Measurements from ENCODE around the gene EMC7. TPM values are rescaled to one million over a fixed set of nuclear protein-coding genes. Genes with fewer than 3 reads are reported as not detected.

The EMC7 gene
- total RNA-seq, 2 experiments from 2014 or later, result 63.1 to 65.6 TPM

GRCh38 chr15:34116620-34117019 is 15.0 kb upstream of the EMC7 start:
- no peaks in the 10 kb centered on the region for H3K4me1 Mint-ChIP-seq
- no peak for DNase-seq
- ChIA-PET CTCF (interaction anchor here (1.0 kb wide), 1 partner anchor 9 kb away, joined by 3 read pairs; no protein-coding TSS in a partner anchor), POLR2A (interaction anchor here (0.6 kb wide), 1 partner anchor 364 kb away, joined by 3 read pairs; no protein-coding TSS in a partner anchor)
- peaks cover 14% of the 10 kb centered on the region for H3K27me3 Mint-ChIP-seq
- H3K36me3 Mint-ChIP-seq (ENCODE audit: low read depth), result no peaks in the 10 kb centered on the region
- H3K4me3 Mint-ChIP-seq, result no peak overlapping the region
- no peaks in the 10 kb centered on the region for H3K9me3 Mint-ChIP-seq
- H3K27ac Mint-ChIP-seq, result no peak overlapping the region

- Mint-ChIP-seq H3K4me3 (no peak overlapping the region), H3K27ac (no peak overlapping the region), H3K9me3 (no peaks in the 10 kb centered on the region), H3K4me1 (peaks cover 5% of the 10 kb centered on the region), H3K27me3 (peaks cover 6% of the 10 kb centered on the region), H3K36me3 (ENCODE audit: low read depth) (no peaks in the 10 kb centered on the region)
- POLR2A ChIA-PET, result no interaction called here
- CTCF ChIA-PET, result interaction anchor here (1.1 to 1.3 kb wide), 2 partner anchors 12 to 26 kb away, joined by 3 read pairs; no protein-coding TSS in a partner anchor
- no peak for DNase-seq
Observed at GRCh38 chr15:34114739-34115138, 13.1 kb upstream of the EMC7 start.

- Mint-ChIP-seq H3K4me1 (peaks cover 6% of the 10 kb centered on the region), H3K36me3 (ENCODE audit: low read depth) (no peaks in the 10 kb centered on the region), H3K27ac (no peak overlapping the region), H3K9me3 (no peaks in the 10 kb centered on the region), H3K4me3 (no peak overlapping the region), H3K27me3 (peaks cover 6% of the 10 kb centered on the region)
- ChIA-PET POLR2A (no interaction called here), CTCF (interaction anchor here (1.1 to 1.3 kb wide), 2 partner anchors 12 to 26 kb away, joined by 3 read pairs; no protein-coding TSS in a partner anchor)
- DNase-seq, result no peak
Observed at GRCh38 chr15:34114215-34114614, 12.6 kb upstream of the EMC7 start.

- ChIA-PET POLR2A (no interaction called here), CTCF (interaction anchor here (0.7 to 1.5 kb wide), 2 partner anchors 98 to 876 kb away, joined by 3 to 4 read pairs; partner anchors contain the start of genes KATNBL1 and ZNF770)
- Mint-ChIP-seq H3K4me1 (peaks cover 6% of the 10 kb centered on the region), H3K4me3 (no peak overlapping the region), H3K36me3 (ENCODE audit: low read depth) (no peaks in the 10 kb centered on the region), H3K27ac (no peak overlapping the region), H3K27me3 (peaks cover 2% of the 10 kb centered on the region), H3K9me3 (no peaks in the 10 kb centered on the region)
- no peak for DNase-seq
Observed at GRCh38 chr15:34111488-34111887, 9.8 kb upstream of the EMC7 start.

GRCh38 chr15:34109797-34110663 is 8.4 kb upstream of the EMC7 start:
- H3K4me3 Mint-ChIP-seq, result no peak overlapping the region
- H3K9me3 Mint-ChIP-seq, result no peaks in the 10 kb centered on the region
- ChIA-PET CTCF (interaction anchor here (0.8 to 2.2 kb wide), 8 partner anchors 9 to 258 kb away, joined by 3 to 9 read pairs (median 4); partner anchors contain the start of genes EMC7 and KATNBL1), POLR2A (no interaction called here)
- H3K4me1 Mint-ChIP-seq, result peaks cover 6% of the 10 kb centered on the region
- H3K27me3 Mint-ChIP-seq, result peaks cover 2% of the 10 kb centered on the region
- H3K27ac Mint-ChIP-seq, result no peak overlapping the region
- H3K36me3 Mint-ChIP-seq (ENCODE audit: low read depth), result peaks cover 3% of the 10 kb centered on the region
- DNase-seq, result peak; percentile 36

- POLR2A ChIA-PET, result interaction anchor here (0.6 kb wide), 1 partner anchor 10 kb away, joined by 6 read pairs; no protein-coding TSS in a partner anchor
Observed at GRCh38 chr15:34107315-34107714, 5.7 kb upstream of the EMC7 start.

GRCh38 chr15:34106423-34106822 is 4.8 kb upstream of the EMC7 start:
- Mint-ChIP-seq H3K4me1 (peaks cover 20% of the 10 kb centered on the region), H3K36me3 (ENCODE audit: low read depth) (peaks cover 20% of the 10 kb centered on the region)
- CTCF ChIA-PET, result interaction anchor here (0.7 kb wide), 1 partner anchor 352 kb away, joined by 3 read pairs; no protein-coding TSS in a partner anchor

More at GRCh38 chr15:34107315-34107714, 5.7 kb upstream of the EMC7 start:
- no peaks in the 10 kb centered on the region for H3K27me3 Mint-ChIP-seq
- H3K4me1 Mint-ChIP-seq, result peaks cover 17% of the 10 kb centered on the region
- peaks cover 3% of the 10 kb centered on the region for H3K9me3 Mint-ChIP-seq
- no peak overlapping the region for H3K27ac Mint-ChIP-seq
- no peak overlapping the region for H3K4me3 Mint-ChIP-seq
- CTCF ChIA-PET, result interaction anchor here (0.6 to 0.8 kb wide), 2 partner anchors 67 to 216 kb away, joined by 3 to 4 read pairs; no protein-coding TSS in a partner anchor
- no peak for DNase-seq
- H3K36me3 Mint-ChIP-seq (ENCODE audit: low read depth), result peaks cover 18% of the 10 kb centered on the region

GRCh38 chr15:34102175-34102925 is 688 bp upstream of the EMC7 start:
- Mint-ChIP-seq H3K36me3 (ENCODE audit: low read depth) (peaks cover 23% of the 10 kb centered on the region), H3K4me1 (peaks cover 37% of the 10 kb centered on the region), H3K27ac (peak overlapping the region; percentile 96), H3K9me3 (peaks cover 3% of the 10 kb centered on the region), H3K4me3 (peak overlapping the region; percentile 97), H3K27me3 (no peaks in the 10 kb centered on the region)
- POLR2A ChIA-PET, result no interaction called here
- no peak for DNase-seq
- CTCF ChIA-PET, result interaction anchor here (0.7 to 1.4 kb wide), 5 partner anchors 12 to 108 kb away, joined by 3 to 4 read pairs (median 3); partner anchors contain the start of gene KATNBL1

More at GRCh38 chr15:34106423-34106822, 4.8 kb upstream of the EMC7 start:
- no peak overlapping the region for H3K4me3 Mint-ChIP-seq
- DNase-seq, result no peak
- H3K27ac Mint-ChIP-seq, result no peak overlapping the region
- no peaks in the 10 kb centered on the region for H3K27me3 Mint-ChIP-seq
- POLR2A ChIA-PET, result interaction anchor here (0.6 kb wide), 1 partner anchor 9 kb away, joined by 6 read pairs; no protein-coding TSS in a partner anchor
- peaks cover 3% of the 10 kb centered on the region for H3K9me3 Mint-ChIP-seq

- no peak for DNase-seq
- peak overlapping the region; percentile 97 for H3K4me3 Mint-ChIP-seq
- CTCF ChIA-PET, result interaction anchor here (1.2 kb wide), 1 partner anchor 110 kb away, joined by 5 read pairs; the partner anchor contains the start of gene KATNBL1
- H3K4me1 Mint-ChIP-seq, result peaks cover 38% of the 10 kb centered on the region
- H3K9me3 Mint-ChIP-seq, result peaks cover 3% of the 10 kb centered on the region
- POLR2A ChIA-PET, result no interaction called here
- no peaks in the 10 kb centered on the region for H3K27me3 Mint-ChIP-seq
- peaks cover 27% of the 10 kb centered on the region for H3K36me3 Mint-ChIP-seq (ENCODE audit: low read depth)
- peak overlapping the region; percentile 71 for H3K27ac Mint-ChIP-seq
Observed at GRCh38 chr15:34099914-34100313, 1.7 kb downstream of the EMC7 start.

- no peaks in the 10 kb centered on the region for H3K4me1 Mint-ChIP-seq
- CTCF ChIA-PET, result interaction anchor here (0.6 kb wide), 1 partner anchor 513 kb away, joined by 3 read pairs; no protein-coding TSS in a partner anchor
- H3K27ac Mint-ChIP-seq, result no peak overlapping the region
- H3K4me3 Mint-ChIP-seq, result no peak overlapping the region
- peaks cover 27% of the 10 kb centered on the region for H3K36me3 Mint-ChIP-seq (ENCODE audit: low read depth)
- DNase-seq, result no peak
- POLR2A ChIA-PET, result no interaction called here
- no peaks in the 10 kb centered on the region for H3K27me3 Mint-ChIP-seq
- H3K9me3 Mint-ChIP-seq, result no peaks in the 10 kb centered on the region
Observed at GRCh38 chr15:34085746-34086145, 15.9 kb downstream of the EMC7 start.

- ChIA-PET CTCF (no interaction called here), POLR2A (no interaction called here)
- Mint-ChIP-seq H3K27me3 (no peaks in the 10 kb centered on the region), H3K27ac (no peak overlapping the region), H3K4me3 (no peak overlapping the region), H3K9me3 (no peaks in the 10 kb centered on the region), H3K4me1 (no peaks in the 10 kb centered on the region), H3K36me3 (ENCODE audit: low read depth) (peaks cover 24% of the 10 kb centered on the region)
- no peak for DNase-seq
Observed at GRCh38 chr15:34084086-34084485, 17.6 kb downstream of the EMC7 start.

- Mint-ChIP-seq H3K27me3 (no peaks in the 10 kb centered on the region), H3K4me1 (no peaks in the 10 kb centered on the region), H3K27ac (no peak overlapping the region), H3K4me3 (no peak overlapping the region), H3K9me3 (no peaks in the 10 kb centered on the region), H3K36me3 (ENCODE audit: low read depth) (peaks cover 9% of the 10 kb centered on the region)
- ChIA-PET CTCF (no interaction called here), POLR2A (no interaction called here)
- DNase-seq, result no peak
Observed at GRCh38 chr15:34079904-34080303, 21.8 kb downstream of the EMC7 start.
